GM23338 (cell line): ENCODE data around the gene LENG9. TPM values are rescaled to one million over a fixed set of nuclear protein-coding genes. Genes with fewer than 3 reads are reported as not detected.

ENCODE experiments used
- ATAC-seq: fragments of 200-7000 bp; cut with Tn5 transposase; 3 replicates; pipeline ENCODE4 v1.9.1; 2020
- DNase-seq: peaks from one replicate; pipeline ENCODE4 v3.0.0-alpha.2; 2015; ENCODE audit warnings: low spot score
- H2AFZ ChIP-seq: fragments of 200-600 bp; sonication (generic); 2 replicates; pipeline ENCODE4 v1.8.0; 2016; ENCODE audit warnings: antibody characterized with exemption, mild to moderate bottlenecking, moderate library complexity
- H3F3A ChIP-seq: fragments of 200-600 bp; sonication (generic); replicated peaks from 2 replicates; pipeline ENCODE4 v1.8.0; 2017; ENCODE audit warnings: antibody characterized with exemption, mixed run types, low read depth
- H3K27ac ChIP-seq: fragments of 200-600 bp; sonication (generic); 2 replicates; pipeline ENCODE4 v1.6.1; 2016; ENCODE audit warnings: low read depth
- H3K27me3 ChIP-seq: fragments of 200-600 bp; sonication (generic); 2 replicates; pipeline ENCODE4 v1.8.0; 2016; ENCODE audit warnings: mild to moderate bottlenecking, mixed run types, moderate library complexity; ENCODE audit not compliant: insufficient read depth
- H3K36me3 ChIP-seq: fragments of 200-600 bp; sonication (generic); 2 replicates; pipeline ENCODE4 v1.8.0; 2016; ENCODE audit warnings: mild to moderate bottlenecking; ENCODE audit not compliant: insufficient read depth
- H3K4me1 ChIP-seq: fragments of 200-600 bp; sonication (generic); 2 replicates; pipeline ENCODE4 v1.8.0; 2016; ENCODE audit warnings: mild to moderate bottlenecking, moderate library complexity; ENCODE audit not compliant: insufficient read depth
- H3K4me2 ChIP-seq: fragments of 200-600 bp; sonication (generic); 2 replicates; pipeline ENCODE4 v1.7.1; 2017; ENCODE audit warnings: mixed run types
- H3K4me3 ChIP-seq: fragments of 200-600 bp; sonication (generic); 2 replicates; pipeline ENCODE4 v1.6.1; 2016; ENCODE audit warnings: mixed run types
- H3K79me2 ChIP-seq: fragments of 200-600 bp; sonication (generic); replicated peaks from 2 replicates; pipeline ENCODE4 v1.8.0; 2017; ENCODE audit warnings: mild to moderate bottlenecking; ENCODE audit not compliant: insufficient read depth
- H3K9me2 ChIP-seq: fragments of 200-600 bp; sonication (generic); 2 replicates; pipeline ENCODE4 v1.8.0; 2017; ENCODE audit not compliant: insufficient read depth
- H4K20me1 ChIP-seq: fragments of 200-600 bp; sonication (generic); replicated peaks from 2 replicates; pipeline ENCODE4 v1.8.0; 2017; ENCODE audit warnings: mild to moderate bottlenecking; ENCODE audit not compliant: insufficient read depth
- H3K27ac Mint-ChIP-seq: 2 replicates; pipeline ENCODE4 v1.8.0; 2020; ENCODE audit warnings: inconsistent platforms, mild to moderate bottlenecking, moderate library complexity, mixed read lengths
- H3K27me3 Mint-ChIP-seq: 3 replicates; pipeline ENCODE4 v1.8.0; 2022; ENCODE audit warnings: low read depth, mild to moderate bottlenecking, moderate library complexity, mixed read lengths, inconsistent platforms; ENCODE audit not compliant: insufficient read depth, poor library complexity
- H3K36me3 Mint-ChIP-seq: 3 replicates; pipeline ENCODE4 v1.8.0; 2021; ENCODE audit warnings: low read depth, mild to moderate bottlenecking, inconsistent platforms, moderate library complexity, mixed read lengths
- H3K4me1 Mint-ChIP-seq: 3 replicates; pipeline ENCODE4 v1.8.0; 2020; ENCODE audit warnings: mild to moderate bottlenecking, inconsistent platforms, mixed read lengths
- H3K4me3 Mint-ChIP-seq: 3 replicates; pipeline ENCODE4 v1.8.0; 2021; ENCODE audit warnings: moderate library complexity, mild to moderate bottlenecking, inconsistent platforms, mixed read lengths
- H3K9me3 Mint-ChIP-seq: 3 replicates; pipeline ENCODE4 v1.8.0; 2020; ENCODE audit warnings: moderate library complexity, mild to moderate bottlenecking, inconsistent platforms, mixed read lengths
- CREB1 ChIP-seq: fragments of 250-450 bp; sonication (Bioruptor Pico); IDR thresholded peaks from 2 replicates; pipeline ENCODE4 v1.5.0; 2020; ENCODE audit warnings: low read depth, mild to moderate bottlenecking, moderate library complexity
- EZH2 ChIP-seq: fragments of 200-600 bp; sonication (generic); IDR thresholded peaks from one replicate; pipeline ENCODE4 v1.8.0; 2017; ENCODE audit warnings: antibody characterized with exemption, mild to moderate bottlenecking, low read depth; ENCODE audit not compliant: unreplicated experiment
- EZH2phosphoT487 ChIP-seq: fragments of 200-600 bp; sonication (generic); IDR thresholded peaks from one replicate; pipeline ENCODE4 v1.8.1; 2018; ENCODE audit warnings: antibody characterized with exemption; ENCODE audit not compliant: unreplicated experiment
- JUNB ChIP-seq: IDR thresholded peaks from one replicate; pipeline ENCODE4 v1.6.1; 2016; ENCODE audit warnings: antibody characterized with exemption; ENCODE audit not compliant: unreplicated experiment
- NANOG ChIP-seq: IDR thresholded peaks from 2 replicates; pipeline ENCODE4 v1.6.1; 2016; ENCODE audit warnings: antibody characterized with exemption, borderline replicate concordance
- POLR2AphosphoS5 ChIP-seq: IDR thresholded peaks from 2 replicates; pipeline ENCODE4 v1.6.1; 2016; ENCODE audit warnings: antibody characterized with exemption, low read depth
- STAT1 ChIP-seq: IDR thresholded peaks from one replicate; pipeline ENCODE4 v1.6.1; 2016; ENCODE audit warnings: antibody characterized with exemption; ENCODE audit not compliant: unreplicated experiment
- ZNF114 ChIP-seq: fragments of 250-450 bp; sonication (Bioruptor Pico); IDR thresholded peaks from 2 replicates; pipeline ENCODE4 v1.5.0; 2020; ENCODE audit warnings: mild to moderate bottlenecking, moderate library complexity
- ZNF331 ChIP-seq: fragments of 250-450 bp; sonication (Bioruptor Pico); IDR thresholded peaks from 2 replicates; pipeline ENCODE4 v1.5.0; 2020; ENCODE audit warnings: low read depth, mild to moderate bottlenecking, moderate library complexity
- polyA plus RNA-seq: library from polyadenylated mRNA; unstranded; fragments of >200 nt; fragmentation: Nextera tagmentation; extraction: Ambion mirVana; gene quantifications from 2 replicates; pipeline ENCODE4 v1.2.1, GENCODE V29; 2016
- total RNA-seq: library from RNA; depleted of rRNA; stranded (reverse); fragments of >200 nt; shearing (Covaris generic); gene quantifications from 2 replicates; pipeline ENCODE4 v1.2.3, GENCODE V29; 2014
- TF ChIP-seq, protein P1 (sequence below), 2 experiments: fragments of 200-600 bp in 1 of 2; sonication (generic) in 1 of 2; conservative IDR thresholded peaks; 2 replicates each; pipeline versions ENCODE4 v1.5.1 to v1.6.1; 2016 to 2017; ENCODE audit warnings: antibody characterized with exemption in 2 of 2, low read depth in 2 of 2, mild to moderate bottlenecking in 2 of 2, moderate library complexity in 1 of 2
- TF ChIP-seq, protein P2 (sequence below): IDR thresholded peaks from 2 replicates; pipeline ENCODE4 v1.6.1; 2016; ENCODE audit warnings: antibody characterized with exemption
- TF ChIP-seq, protein P3 (sequence below): fragments of 250-450 bp; sonication (Bioruptor Pico); IDR thresholded peaks from 2 replicates; pipeline ENCODE4 v1.5.0; 2020; ENCODE audit warnings: mild to moderate bottlenecking, moderate library complexity
- TF ChIP-seq, protein P4 (sequence below): IDR thresholded peaks from one replicate; pipeline ENCODE4 v1.6.1; 2018; ENCODE audit warnings: antibody characterized with exemption; ENCODE audit not compliant: unreplicated experiment

Gene LENG9
- total and polyA plus RNA-seq, 2 experiments from 2014 or later, result 0.26 to 6.4 TPM

DNA sequence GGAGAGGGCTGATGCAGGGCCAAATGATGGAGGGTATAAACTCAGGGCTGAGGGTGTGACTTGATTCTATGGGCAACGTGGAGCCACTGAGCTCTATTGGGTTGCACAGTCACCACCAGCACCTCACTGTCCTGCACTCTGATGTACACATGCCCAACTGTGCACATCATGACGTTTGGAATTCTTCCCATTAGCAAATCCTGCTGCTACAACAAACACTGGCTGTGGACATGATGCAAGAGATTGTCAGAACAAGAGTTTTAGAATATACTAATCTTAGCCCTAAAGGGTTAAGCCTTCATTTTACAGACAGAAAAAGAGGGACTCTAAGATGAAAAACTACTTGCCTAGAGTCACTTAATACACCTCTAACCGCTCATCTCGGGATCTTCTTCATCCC, 50.7 kb downstream of the LENG9 start:
- Histone ChIP-seq H3K9me2 (no peaks in the 10 kb centered on the region), H4K20me1 (no peaks in the 10 kb centered on the region), H3F3A (peaks cover 10% of the 10 kb centered on the region), H3K4me1 (peaks cover 5% of the 10 kb centered on the region; the same call in 1 of the 2 replicates), H3K27me3 (peaks cover 23% of the 10 kb centered on the region), H3K4me2 (no peak overlapping the region), H3K79me2 (no peaks in the 10 kb centered on the region), H3K4me3 (no peak overlapping the region), H3K27ac (no peak overlapping the region), H2AFZ (no peak overlapping the region), H3K36me3 (no peaks in the 10 kb centered on the region)
- ATAC-seq (no peak), DNase-seq (no peak)
- TF ChIP-seq ZNF331 (CRISPR knock-in tag) (no peak), CREB1 (CRISPR knock-in tag) (no peak), JUNB (no peak), EZH2 (no peak), POLR2AphosphoS5 (no peak), ZNF114 (CRISPR knock-in tag) (no peak), NANOG (no peak), EZH2phosphoT487 (no peak), STAT1 (no peak)
- TF ChIP-seq, protein P1, sequence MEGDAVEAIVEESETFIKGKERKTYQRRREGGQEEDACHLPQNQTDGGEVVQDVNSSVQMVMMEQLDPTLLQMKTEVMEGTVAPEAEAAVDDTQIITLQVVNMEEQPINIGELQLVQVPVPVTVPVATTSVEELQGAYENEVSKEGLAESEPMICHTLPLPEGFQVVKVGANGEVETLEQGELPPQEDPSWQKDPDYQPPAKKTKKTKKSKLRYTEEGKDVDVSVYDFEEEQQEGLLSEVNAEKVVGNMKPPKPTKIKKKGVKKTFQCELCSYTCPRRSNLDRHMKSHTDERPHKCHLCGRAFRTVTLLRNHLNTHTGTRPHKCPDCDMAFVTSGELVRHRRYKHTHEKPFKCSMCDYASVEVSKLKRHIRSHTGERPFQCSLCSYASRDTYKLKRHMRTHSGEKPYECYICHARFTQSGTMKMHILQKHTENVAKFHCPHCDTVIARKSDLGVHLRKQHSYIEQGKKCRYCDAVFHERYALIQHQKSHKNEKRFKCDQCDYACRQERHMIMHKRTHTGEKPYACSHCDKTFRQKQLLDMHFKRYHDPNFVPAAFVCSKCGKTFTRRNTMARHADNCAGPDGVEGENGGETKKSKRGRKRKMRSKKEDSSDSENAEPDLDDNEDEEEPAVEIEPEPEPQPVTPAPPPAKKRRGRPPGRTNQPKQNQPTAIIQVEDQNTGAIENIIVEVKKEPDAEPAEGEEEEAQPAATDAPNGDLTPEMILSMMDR (conservative IDR thresholded peaks at IDR 0.05; ENCODE audit: low read depth in 2 of 2), result no peak
- TF ChIP-seq, protein P2, sequence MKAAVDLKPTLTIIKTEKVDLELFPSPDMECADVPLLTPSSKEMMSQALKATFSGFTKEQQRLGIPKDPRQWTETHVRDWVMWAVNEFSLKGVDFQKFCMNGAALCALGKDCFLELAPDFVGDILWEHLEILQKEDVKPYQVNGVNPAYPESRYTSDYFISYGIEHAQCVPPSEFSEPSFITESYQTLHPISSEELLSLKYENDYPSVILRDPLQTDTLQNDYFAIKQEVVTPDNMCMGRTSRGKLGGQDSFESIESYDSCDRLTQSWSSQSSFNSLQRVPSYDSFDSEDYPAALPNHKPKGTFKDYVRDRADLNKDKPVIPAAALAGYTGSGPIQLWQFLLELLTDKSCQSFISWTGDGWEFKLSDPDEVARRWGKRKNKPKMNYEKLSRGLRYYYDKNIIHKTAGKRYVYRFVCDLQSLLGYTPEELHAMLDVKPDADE, result no peak
- TF ChIP-seq, protein P3, sequence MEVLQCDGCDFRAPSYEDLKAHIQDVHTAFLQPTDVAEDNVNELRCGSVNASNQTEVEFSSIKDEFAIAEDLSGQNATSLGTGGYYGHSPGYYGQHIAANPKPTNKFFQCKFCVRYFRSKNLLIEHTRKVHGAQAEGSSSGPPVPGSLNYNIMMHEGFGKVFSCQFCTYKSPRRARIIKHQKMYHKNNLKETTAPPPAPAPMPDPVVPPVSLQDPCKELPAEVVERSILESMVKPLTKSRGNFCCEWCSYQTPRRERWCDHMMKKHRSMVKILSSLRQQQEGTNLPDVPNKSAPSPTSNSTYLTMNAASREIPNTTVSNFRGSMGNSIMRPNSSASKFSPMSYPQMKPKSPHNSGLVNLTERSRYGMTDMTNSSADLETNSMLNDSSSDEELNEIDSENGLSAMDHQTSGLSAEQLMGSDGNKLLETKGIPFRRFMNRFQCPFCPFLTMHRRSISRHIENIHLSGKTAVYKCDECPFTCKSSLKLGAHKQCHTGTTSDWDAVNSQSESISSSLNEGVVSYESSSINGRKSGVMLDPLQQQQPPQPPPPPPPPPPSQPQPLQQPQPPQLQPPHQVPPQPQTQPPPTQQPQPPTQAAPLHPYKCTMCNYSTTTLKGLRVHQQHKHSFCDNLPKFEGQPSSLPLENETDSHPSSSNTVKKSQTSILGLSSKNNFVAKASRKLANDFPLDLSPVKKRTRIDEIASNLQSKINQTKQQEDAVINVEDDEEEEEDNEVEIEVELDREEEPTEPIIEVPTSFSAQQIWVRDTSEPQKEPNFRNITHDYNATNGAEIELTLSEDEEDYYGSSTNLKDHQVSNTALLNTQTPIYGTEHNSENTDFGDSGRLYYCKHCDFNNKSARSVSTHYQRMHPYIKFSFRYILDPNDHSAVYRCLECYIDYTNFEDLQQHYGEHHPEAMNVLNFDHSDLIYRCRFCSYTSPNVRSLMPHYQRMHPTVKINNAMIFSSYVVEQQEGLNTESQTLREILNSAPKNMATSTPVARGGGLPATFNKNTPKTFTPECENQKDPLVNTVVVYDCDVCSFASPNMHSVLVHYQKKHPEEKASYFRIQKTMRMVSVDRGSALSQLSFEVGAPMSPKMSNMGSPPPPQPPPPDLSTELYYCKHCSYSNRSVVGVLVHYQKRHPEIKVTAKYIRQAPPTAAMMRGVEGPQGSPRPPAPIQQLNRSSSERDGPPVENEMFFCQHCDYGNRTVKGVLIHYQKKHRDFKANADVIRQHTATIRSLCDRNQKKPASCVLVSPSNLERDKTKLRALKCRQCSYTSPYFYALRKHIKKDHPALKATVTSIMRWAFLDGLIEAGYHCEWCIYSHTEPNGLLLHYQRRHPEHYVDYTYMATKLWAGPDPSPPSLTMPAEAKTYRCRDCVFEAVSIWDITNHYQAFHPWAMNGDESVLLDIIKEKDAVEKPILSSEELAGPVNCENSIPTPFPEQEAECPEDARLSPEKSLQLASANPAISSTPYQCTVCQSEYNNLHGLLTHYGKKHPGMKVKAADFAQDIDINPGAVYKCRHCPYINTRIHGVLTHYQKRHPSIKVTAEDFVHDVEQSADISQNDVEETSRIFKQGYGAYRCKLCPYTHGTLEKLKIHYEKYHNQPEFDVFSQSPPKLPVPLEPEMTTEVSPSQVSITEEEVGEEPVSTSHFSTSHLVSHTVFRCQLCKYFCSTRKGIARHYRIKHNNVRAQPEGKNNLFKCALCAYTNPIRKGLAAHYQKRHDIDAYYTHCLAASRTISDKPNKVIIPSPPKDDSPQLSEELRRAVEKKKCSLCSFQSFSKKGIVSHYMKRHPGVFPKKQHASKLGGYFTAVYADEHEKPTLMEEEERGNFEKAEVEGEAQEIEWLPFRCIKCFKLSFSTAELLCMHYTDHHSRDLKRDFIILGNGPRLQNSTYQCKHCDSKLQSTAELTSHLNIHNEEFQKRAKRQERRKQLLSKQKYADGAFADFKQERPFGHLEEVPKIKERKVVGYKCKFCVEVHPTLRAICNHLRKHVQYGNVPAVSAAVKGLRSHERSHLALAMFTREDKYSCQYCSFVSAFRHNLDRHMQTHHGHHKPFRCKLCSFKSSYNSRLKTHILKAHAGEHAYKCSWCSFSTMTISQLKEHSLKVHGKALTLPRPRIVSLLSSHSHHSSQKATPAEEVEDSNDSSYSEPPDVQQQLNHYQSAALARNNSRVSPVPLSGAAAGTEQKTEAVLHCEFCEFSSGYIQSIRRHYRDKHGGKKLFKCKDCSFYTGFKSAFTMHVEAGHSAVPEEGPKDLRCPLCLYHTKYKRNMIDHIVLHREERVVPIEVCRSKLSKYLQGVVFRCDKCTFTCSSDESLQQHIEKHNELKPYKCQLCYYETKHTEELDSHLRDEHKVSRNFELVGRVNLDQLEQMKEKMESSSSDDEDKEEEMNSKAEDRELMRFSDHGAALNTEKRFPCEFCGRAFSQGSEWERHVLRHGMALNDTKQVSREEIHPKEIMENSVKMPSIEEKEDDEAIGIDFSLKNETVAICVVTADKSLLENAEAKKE, result no peak
- TF ChIP-seq, protein P4, sequence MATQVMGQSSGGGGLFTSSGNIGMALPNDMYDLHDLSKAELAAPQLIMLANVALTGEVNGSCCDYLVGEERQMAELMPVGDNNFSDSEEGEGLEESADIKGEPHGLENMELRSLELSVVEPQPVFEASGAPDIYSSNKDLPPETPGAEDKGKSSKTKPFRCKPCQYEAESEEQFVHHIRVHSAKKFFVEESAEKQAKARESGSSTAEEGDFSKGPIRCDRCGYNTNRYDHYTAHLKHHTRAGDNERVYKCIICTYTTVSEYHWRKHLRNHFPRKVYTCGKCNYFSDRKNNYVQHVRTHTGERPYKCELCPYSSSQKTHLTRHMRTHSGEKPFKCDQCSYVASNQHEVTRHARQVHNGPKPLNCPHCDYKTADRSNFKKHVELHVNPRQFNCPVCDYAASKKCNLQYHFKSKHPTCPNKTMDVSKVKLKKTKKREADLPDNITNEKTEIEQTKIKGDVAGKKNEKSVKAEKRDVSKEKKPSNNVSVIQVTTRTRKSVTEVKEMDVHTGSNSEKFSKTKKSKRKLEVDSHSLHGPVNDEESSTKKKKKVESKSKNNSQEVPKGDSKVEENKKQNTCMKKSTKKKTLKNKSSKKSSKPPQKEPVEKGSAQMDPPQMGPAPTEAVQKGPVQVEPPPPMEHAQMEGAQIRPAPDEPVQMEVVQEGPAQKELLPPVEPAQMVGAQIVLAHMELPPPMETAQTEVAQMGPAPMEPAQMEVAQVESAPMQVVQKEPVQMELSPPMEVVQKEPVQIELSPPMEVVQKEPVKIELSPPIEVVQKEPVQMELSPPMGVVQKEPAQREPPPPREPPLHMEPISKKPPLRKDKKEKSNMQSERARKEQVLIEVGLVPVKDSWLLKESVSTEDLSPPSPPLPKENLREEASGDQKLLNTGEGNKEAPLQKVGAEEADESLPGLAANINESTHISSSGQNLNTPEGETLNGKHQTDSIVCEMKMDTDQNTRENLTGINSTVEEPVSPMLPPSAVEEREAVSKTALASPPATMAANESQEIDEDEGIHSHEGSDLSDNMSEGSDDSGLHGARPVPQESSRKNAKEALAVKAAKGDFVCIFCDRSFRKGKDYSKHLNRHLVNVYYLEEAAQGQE, result no peak
- Mint-ChIP-seq H3K4me1 (peaks cover 16% of the 10 kb centered on the region), H3K9me3 (peaks cover 38% of the 10 kb centered on the region), H3K36me3 (peaks cover 25% of the 10 kb centered on the region), H3K27ac (no peak overlapping the region), H3K27me3 (peaks cover 42% of the 10 kb centered on the region), H3K4me3 (no peak overlapping the region)
